Cardiac muscle cell (in vitro differentiated cells and primary cell): ENCODE results near the gene SORCS3. TPM values are rescaled to one million over a fixed set of nuclear protein-coding genes. Genes with fewer than 3 reads are reported as not detected.

Source experiments
- DNase-seq, 2 donors: peaks; one replicate each; pipeline versions ENCODE4 v3.0.0 to v3.0.0-alpha.2; 2010 to 2017; ENCODE audit warnings: low read depth in 1 of 2, low spot score in 1 of 2
- H3K27ac ChIP-seq: fragments of 200-600 bp; sonication (generic); 2 replicates; pipeline ENCODE4 v1.5.1; 2016
- H3K27me3 ChIP-seq: fragments of 200-600 bp; sonication (generic); 2 replicates; pipeline ENCODE4 v1.6.0; 2016; ENCODE audit warnings: control low read depth
- H3K36me3 ChIP-seq: fragments of 200-600 bp; sonication (generic); 2 replicates; pipeline ENCODE4 v1.5.1; 2016; ENCODE audit warnings: control low read depth
- H3K4me1 ChIP-seq: fragments of 200-600 bp; sonication (generic); 2 replicates; pipeline ENCODE4 v1.8.1; 2017; ENCODE audit warnings: low read depth, mild to moderate bottlenecking, mixed run types
- H3K4me3 ChIP-seq: fragments of 200-600 bp; sonication (generic); 2 replicates; pipeline ENCODE4 v1.5.1; 2016; ENCODE audit warnings: mild to moderate bottlenecking
- H3K9me3 ChIP-seq: fragments of 200-600 bp; sonication (generic); 2 replicates; pipeline ENCODE4 v1.5.1; 2017; ENCODE audit warnings: low read depth, mild to moderate bottlenecking, control low read depth
- polyA plus RNA-seq: library from polyadenylated mRNA; unstranded; fragments of >200 nt; fragmentation: Nextera tagmentation; extraction: Ambion mirVana; gene quantifications from 2 replicates; pipeline ENCODE4 v1.2.1, GENCODE V29; 2016
- total RNA-seq: library from RNA; depleted of rRNA; stranded (reverse); fragments of >200 nt; gene quantifications from 2 replicates; pipeline ENCODE4 v1.2.3, GENCODE V29; 2016
- TF ChIP-seq, protein P1 (sequence below): IDR thresholded peaks from 2 replicates; pipeline ENCODE4 v1.5.1; 2012; ENCODE audit warnings: low read depth, mild to moderate bottlenecking, low read length

SORCS3 gene
- total and polyA plus RNA-seq, 2 experiments from 2014 or later, result 9.3 to 29.1 TPM

GRCh38 chr10:104993085-104993484 is 352.0 kb downstream of the SORCS3 start:
- no peaks in the 10 kb centered on the region for H3K27me3 ChIP-seq
- DNase-seq, result no peak
- no peak overlapping the region for H3K27ac ChIP-seq
- H3K4me1 ChIP-seq, result no peaks in the 10 kb centered on the region
- no peaks in the 10 kb centered on the region for H3K9me3 ChIP-seq
- TF ChIP-seq, protein P1, sequence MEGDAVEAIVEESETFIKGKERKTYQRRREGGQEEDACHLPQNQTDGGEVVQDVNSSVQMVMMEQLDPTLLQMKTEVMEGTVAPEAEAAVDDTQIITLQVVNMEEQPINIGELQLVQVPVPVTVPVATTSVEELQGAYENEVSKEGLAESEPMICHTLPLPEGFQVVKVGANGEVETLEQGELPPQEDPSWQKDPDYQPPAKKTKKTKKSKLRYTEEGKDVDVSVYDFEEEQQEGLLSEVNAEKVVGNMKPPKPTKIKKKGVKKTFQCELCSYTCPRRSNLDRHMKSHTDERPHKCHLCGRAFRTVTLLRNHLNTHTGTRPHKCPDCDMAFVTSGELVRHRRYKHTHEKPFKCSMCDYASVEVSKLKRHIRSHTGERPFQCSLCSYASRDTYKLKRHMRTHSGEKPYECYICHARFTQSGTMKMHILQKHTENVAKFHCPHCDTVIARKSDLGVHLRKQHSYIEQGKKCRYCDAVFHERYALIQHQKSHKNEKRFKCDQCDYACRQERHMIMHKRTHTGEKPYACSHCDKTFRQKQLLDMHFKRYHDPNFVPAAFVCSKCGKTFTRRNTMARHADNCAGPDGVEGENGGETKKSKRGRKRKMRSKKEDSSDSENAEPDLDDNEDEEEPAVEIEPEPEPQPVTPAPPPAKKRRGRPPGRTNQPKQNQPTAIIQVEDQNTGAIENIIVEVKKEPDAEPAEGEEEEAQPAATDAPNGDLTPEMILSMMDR, result no peak
- H3K4me3 ChIP-seq, result no peak overlapping the region
- no peaks in the 10 kb centered on the region for H3K36me3 ChIP-seq

- Histone ChIP-seq H3K27me3 (no peaks in the 10 kb centered on the region), H3K36me3 (no peaks in the 10 kb centered on the region), H3K4me1 (no peaks in the 10 kb centered on the region), H3K4me3 (no peak overlapping the region), H3K27ac (no peak overlapping the region), H3K9me3 (no peaks in the 10 kb centered on the region)
- DNase-seq, result no peak
- TF ChIP-seq, protein P1, result no peak
These were observed 360.2 kb downstream of the SORCS3 start for GRCh38 chr10:105001269-105001668.

GRCh38 chr10:105010411-105011121 is 369.5 kb downstream of the SORCS3 start:
- TF ChIP-seq, protein P1, result no peak
- no peaks in the 10 kb centered on the region for H3K9me3 ChIP-seq
- no peak overlapping the region for H3K27ac ChIP-seq
- H3K27me3 ChIP-seq, result no peaks in the 10 kb centered on the region
- H3K4me3 ChIP-seq, result no peak overlapping the region
- H3K4me1 ChIP-seq, result no peaks in the 10 kb centered on the region
- no peaks in the 10 kb centered on the region for H3K36me3 ChIP-seq
- DNase-seq, result no peak

DNA sequence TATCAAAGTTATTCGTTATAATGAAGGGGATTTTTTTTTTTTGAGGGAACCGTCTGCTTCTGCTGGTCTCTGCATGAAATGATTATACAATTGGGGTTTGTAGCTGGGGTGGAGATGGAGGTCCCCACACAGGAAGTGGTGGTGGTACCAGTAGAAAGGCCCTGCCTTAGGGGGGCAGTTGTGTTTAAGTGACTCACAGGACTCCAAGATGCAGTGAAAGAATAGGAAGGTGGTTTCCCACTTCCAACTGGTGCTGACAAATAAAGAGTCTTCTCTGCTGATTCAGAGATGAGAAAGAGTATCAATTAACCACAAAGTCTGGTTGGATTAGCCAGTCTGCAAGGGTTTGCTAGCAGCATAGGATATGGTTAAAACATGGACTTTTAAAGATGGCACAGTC is 376.0 kb downstream of the SORCS3 start:
- Histone ChIP-seq H3K27me3 (no peaks in the 10 kb centered on the region), H3K9me3 (no peaks in the 10 kb centered on the region), H3K36me3 (no peaks in the 10 kb centered on the region), H3K4me3 (no peak overlapping the region), H3K4me1 (no peaks in the 10 kb centered on the region), H3K27ac (no peak overlapping the region)
- DNase-seq, result no peak
- TF ChIP-seq, protein P1, result no peak

DNA sequence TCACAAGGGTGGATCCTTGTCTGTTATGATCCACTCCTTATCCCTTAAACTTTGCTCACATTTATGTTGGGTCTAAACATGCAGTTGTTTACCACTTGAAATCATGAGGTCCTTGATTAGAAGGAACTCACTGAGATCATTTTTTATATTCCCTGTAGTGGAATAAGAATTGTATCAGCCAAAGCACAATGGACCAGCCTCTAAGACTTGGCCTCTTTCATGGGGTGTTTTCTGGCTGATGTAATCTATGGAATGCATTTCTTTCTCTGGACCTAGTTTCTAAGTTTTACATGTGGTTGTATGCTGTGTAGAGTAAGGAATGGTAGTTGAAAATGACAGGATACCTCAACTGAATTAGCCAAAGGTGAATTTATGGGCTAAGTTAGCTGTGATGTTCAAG is 376.6 kb downstream of the SORCS3 start:
- DNase-seq, result no peak
- Histone ChIP-seq H3K36me3 (no peaks in the 10 kb centered on the region), H3K27ac (no peak overlapping the region)

More for the DNA sequence above, 376.6 kb downstream of the SORCS3 start:
- Histone ChIP-seq H3K4me1 (no peaks in the 10 kb centered on the region), H3K9me3 (no peaks in the 10 kb centered on the region), H3K27me3 (no peaks in the 10 kb centered on the region), H3K4me3 (no peak overlapping the region)
- TF ChIP-seq, protein P1, result no peak
